Breast epithelium (tissue), 4 donors: ENCODE measurements around the gene USP34. TPM values are rescaled to one million over a fixed set of nuclear protein-coding genes. Genes with fewer than 3 reads are reported as not detected.
A peak's percentile ranks its signal among the peaks of the same experiment; 100 is the strongest.

Experiments
- DNase-seq, 2 donors: peaks; one replicate each; pipeline ENCODE4 v3.0.0-alpha.2; 2019; ENCODE audit warnings: low spot score in 2 of 2
- H3K27ac ChIP-seq, 2 donors: fragments of 200-600 bp; sonication (generic) in 1 of 2; one replicate each; pipeline ENCODE4 v1.5.1; 2016 to 2019; ENCODE audit warnings: mild to moderate bottlenecking in 1 of 2
- H3K27me3 ChIP-seq, 2 donors: fragments of 200-600 bp; sonication (generic) in 1 of 2; one replicate each; pipeline versions ENCODE4 v1.5.1 to v1.6.0; 2017 to 2019; ENCODE audit warnings: control low read depth in 1 of 2, mild to moderate bottlenecking in 1 of 2
- H3K36me3 ChIP-seq: fragments of 200-600 bp; one replicate; pipeline ENCODE4 v1.5.1; 2019
- H3K4me1 ChIP-seq, 2 donors: fragments of 200-600 bp; sonication (generic); one replicate each; pipeline ENCODE4 v1.5.1; 2016 to 2019; ENCODE audit warnings: control low read depth in 1 of 2
- H3K4me3 ChIP-seq, 3 donors: fragments of 200-600 bp; sonication (generic); 1 replicate in 2 of 3; 2 replicates in 1 of 3; pipeline ENCODE4 v1.5.1; 2016 to 2019; ENCODE audit warnings: mild to moderate bottlenecking in 3 of 3, moderate library complexity in 2 of 3
- H3K9me3 ChIP-seq, 2 donors: fragments of 200-600 bp; sonication (generic) in 1 of 2; one replicate each; pipeline ENCODE4 v1.5.1; 2016 to 2019; ENCODE audit warnings: control low read depth in 1 of 2
- POLR2A ChIP-seq: fragments of 450-650 bp; IDR thresholded peaks from one replicate; pipeline ENCODE4 v1.6.1; 2016; ENCODE audit warnings: antibody characterized with exemption, mild to moderate bottlenecking, moderate library complexity
- POLR2AphosphoS5 ChIP-seq, 3 donors: sonication (generic); formaldehyde crosslinking; IDR thresholded peaks; one replicate each; pipeline ENCODE4 v1.6.1; 2017; ENCODE audit warnings: antibody characterized with exemption in 3 of 3
- intact Hi-C: fragments of 100-400 bp; cut with DNase I; formaldehyde crosslinking; loops from one replicate; pipeline ENCODE4 v1.15.1; 2023; ENCODE audit warnings: low total_unique reads
- total RNA-seq, 3 donors: library from RNA; depleted of rRNA; stranded (reverse); fragments of >200 nt; gene quantifications; one replicate each; pipeline ENCODE4 v1.1.0, GENCODE V29; 2016
- TF ChIP-seq, protein P1 (sequence below), 3 donors: fragments of 450-650 bp; IDR thresholded peaks; one replicate each; pipeline ENCODE4 v1.5.1; 2016 to 2017; ENCODE audit warnings: antibody characterized with exemption in 3 of 3, mild to moderate bottlenecking in 3 of 3, moderate library complexity in 3 of 3

The USP34 gene
- total RNA-seq, 3 donors from 2014 or later: 148 to 260 (median 189) TPM

GRCh38 chr2:61221819-61222218 is 249.1 kb downstream of the USP34 start:
- H3K36me3 ChIP-seq: peaks cover 7% of the 10 kb centered on the region
- intact Hi-C loops: no loop called here

GRCh38 chr2:61220768-61221167 is 250.1 kb downstream of the USP34 start:
- H3K4me3 ChIP-seq: no peak overlapping the region
- intact Hi-C loops: no loop called here
- H3K4me1 ChIP-seq: no peaks in the 10 kb centered on the region
- H3K36me3 ChIP-seq: peaks cover 4% of the 10 kb centered on the region
- TF ChIP-seq, protein P1, sequence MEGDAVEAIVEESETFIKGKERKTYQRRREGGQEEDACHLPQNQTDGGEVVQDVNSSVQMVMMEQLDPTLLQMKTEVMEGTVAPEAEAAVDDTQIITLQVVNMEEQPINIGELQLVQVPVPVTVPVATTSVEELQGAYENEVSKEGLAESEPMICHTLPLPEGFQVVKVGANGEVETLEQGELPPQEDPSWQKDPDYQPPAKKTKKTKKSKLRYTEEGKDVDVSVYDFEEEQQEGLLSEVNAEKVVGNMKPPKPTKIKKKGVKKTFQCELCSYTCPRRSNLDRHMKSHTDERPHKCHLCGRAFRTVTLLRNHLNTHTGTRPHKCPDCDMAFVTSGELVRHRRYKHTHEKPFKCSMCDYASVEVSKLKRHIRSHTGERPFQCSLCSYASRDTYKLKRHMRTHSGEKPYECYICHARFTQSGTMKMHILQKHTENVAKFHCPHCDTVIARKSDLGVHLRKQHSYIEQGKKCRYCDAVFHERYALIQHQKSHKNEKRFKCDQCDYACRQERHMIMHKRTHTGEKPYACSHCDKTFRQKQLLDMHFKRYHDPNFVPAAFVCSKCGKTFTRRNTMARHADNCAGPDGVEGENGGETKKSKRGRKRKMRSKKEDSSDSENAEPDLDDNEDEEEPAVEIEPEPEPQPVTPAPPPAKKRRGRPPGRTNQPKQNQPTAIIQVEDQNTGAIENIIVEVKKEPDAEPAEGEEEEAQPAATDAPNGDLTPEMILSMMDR (IDR thresholded peaks at IDR 0.05): no peak
- TF ChIP-seq POLR2AphosphoS5 (IDR thresholded peaks at IDR 0.05) (no peak), POLR2A (no peak)
- H3K27me3 ChIP-seq: no peaks in the 10 kb centered on the region
- H3K9me3 ChIP-seq: no peaks in the 10 kb centered on the region
- H3K27ac ChIP-seq: no peak overlapping the region
- DNase-seq: no peak

More at GRCh38 chr2:61221819-61222218, 249.1 kb downstream of the USP34 start:
- Histone ChIP-seq H3K9me3 (no peaks in the 10 kb centered on the region), H3K27me3 (no peaks in the 10 kb centered on the region), H3K4me3 (no peak overlapping the region), H3K27ac (no peak overlapping the region), H3K4me1 (no peaks in the 10 kb centered on the region)
- no peak for DNase-seq
- TF ChIP-seq, protein P1 (IDR thresholded peaks at IDR 0.05): no peak
- TF ChIP-seq POLR2A: no peak
- TF ChIP-seq POLR2AphosphoS5 (IDR thresholded peaks at IDR 0.05): no peak

DNA sequence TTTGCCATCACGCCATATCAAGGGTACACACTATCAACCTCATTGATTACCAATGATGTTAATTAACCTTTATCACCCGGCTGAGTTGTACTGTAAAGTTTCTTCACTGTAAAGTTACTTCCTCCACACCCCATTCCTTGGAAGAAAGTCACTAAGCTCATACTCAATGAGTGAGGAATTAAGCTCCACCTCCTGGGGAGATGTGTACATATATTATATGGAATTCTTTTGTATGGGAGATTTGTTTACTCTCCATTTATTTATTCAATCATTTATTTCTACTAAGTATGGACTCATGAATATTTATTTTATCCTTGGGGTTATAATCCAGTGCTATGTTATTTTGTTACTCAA is 252.1 kb downstream of the USP34 start:
- H3K27ac ChIP-seq: peak overlapping the region in 1 of 2 donors; percentile 57
- no peaks in the 10 kb centered on the region for H3K4me1 ChIP-seq
- no peak overlapping the region for H3K4me3 ChIP-seq
- intact Hi-C loops: no loop called here
- H3K27me3 ChIP-seq: no peaks in the 10 kb centered on the region
- TF ChIP-seq POLR2AphosphoS5 (IDR thresholded peaks at IDR 0.05): no peak
- TF ChIP-seq, protein P1 (IDR thresholded peaks at IDR 0.05): no peak
- TF ChIP-seq POLR2A: no peak
- H3K36me3 ChIP-seq: peaks cover 2% of the 10 kb centered on the region
- DNase-seq: no peak
- no peaks in the 10 kb centered on the region for H3K9me3 ChIP-seq

- DNase-seq: no peak
- Histone ChIP-seq H3K27ac (peak overlapping the region in 1 of 2 donors; percentile 57), H3K27me3 (no peaks in the 10 kb centered on the region), H3K4me3 (no peak overlapping the region), H3K9me3 (no peaks in the 10 kb centered on the region), H3K4me1 (no peaks in the 10 kb centered on the region), H3K36me3 (no peaks in the 10 kb centered on the region)
- intact Hi-C loops: no loop called here
- TF ChIP-seq, protein P1 (IDR thresholded peaks at IDR 0.05): no peak
- TF ChIP-seq POLR2A: no peak
- TF ChIP-seq POLR2AphosphoS5 (IDR thresholded peaks at IDR 0.05): no peak
Measured at GRCh38 chr2:61218076-61218816, 252.6 kb downstream of the USP34 start.

GRCh38 chr2:61214171-61214570 is 256.7 kb downstream of the USP34 start:
- H3K27ac ChIP-seq: no peak overlapping the region
- no peak overlapping the region for H3K4me3 ChIP-seq
- H3K27me3 ChIP-seq: no peaks in the 10 kb centered on the region
- no peaks in the 10 kb centered on the region for H3K4me1 ChIP-seq
- intact Hi-C loops: no loop called here
- H3K36me3 ChIP-seq: no peaks in the 10 kb centered on the region
- no peaks in the 10 kb centered on the region for H3K9me3 ChIP-seq
- TF ChIP-seq, protein P1 (IDR thresholded peaks at IDR 0.05): no peak
- TF ChIP-seq POLR2A (no peak), POLR2AphosphoS5 (IDR thresholded peaks at IDR 0.05) (no peak)
- DNase-seq: no peak
